SK-N-MC (cell line): ENCODE results near the gene AKAP6.

Source experiments
- DNase-seq: peaks from one replicate; pipeline ENCODE4 v3.0.0-alpha.2; 2011; ENCODE audit warnings: low read depth, low spot score
- H3K27ac ChIP-seq: fragments of 200-600 bp; sonication (generic); 2 replicates; pipeline ENCODE4 v1.5.1; 2016; ENCODE audit warnings: mixed run types
- H3K36me3 ChIP-seq: fragments of 200-600 bp; sonication (generic); 2 replicates; pipeline ENCODE4 v1.6.1; 2017; ENCODE audit warnings: antibody characterized with exemption, low read length, mixed read lengths; ENCODE audit not compliant: insufficient read depth
- H3K4me3 ChIP-seq: fragments of 200-600 bp; sonication (generic); 2 replicates; pipeline ENCODE4 v1.5.1; 2016
- H3K9ac ChIP-seq: fragments of 200-600 bp; sonication (generic); 2 replicates; pipeline ENCODE4 v1.8.0; 2017; ENCODE audit warnings: mixed run types, mixed read lengths; ENCODE audit not compliant: insufficient read length
- H3K9me3 ChIP-seq: fragments of 200-600 bp; sonication (generic); 2 replicates; pipeline ENCODE4 v1.6.1; 2017; ENCODE audit warnings: low read depth, mild to moderate bottlenecking, antibody characterized with exemption, low read length, moderate library complexity, mixed read lengths
- EZH2 ChIP-seq: fragments of 200-600 bp; sonication (generic); IDR thresholded peaks from one replicate; pipeline ENCODE4 v1.6.1; 2017; ENCODE audit warnings: antibody characterized with exemption
- FOXP2 ChIP-seq: optimal IDR thresholded peaks from 2 replicates; pipeline ENCODE3; 2011; ENCODE audit warnings: mild to moderate bottlenecking, moderate library complexity; ENCODE audit not compliant: insufficient read depth; ENCODE audit errors: extremely low read length, control extremely low read depth
- POLR2AphosphoS5 ChIP-seq: IDR thresholded peaks from 2 replicates; pipeline ENCODE4 v1.6.1; 2012; ENCODE audit warnings: mild to moderate bottlenecking, low read depth, low read length, borderline replicate concordance

AKAP6 gene

GRCh38 chr14:32310876-32311275, 18.2 kb upstream of the AKAP6 start:
- TF ChIP-seq FOXP2 = no peak
- TF ChIP-seq EZH2 = no peak
- TF ChIP-seq POLR2AphosphoS5 = no peak

GRCh38 chr14:32311294-32312009, 17.6 kb upstream of the AKAP6 start:
- no peak for DNase-seq

More at GRCh38 chr14:32310876-32311275, 18.2 kb upstream of the AKAP6 start:
- H3K27ac ChIP-seq = no peak overlapping the region
- no peak for DNase-seq
- H3K9me3 ChIP-seq = no peaks in the 10 kb centered on the region
- H3K4me3 ChIP-seq = no peak overlapping the region
- no peaks in the 10 kb centered on the region for H3K36me3 ChIP-seq
- no peak overlapping the region for H3K9ac ChIP-seq

GRCh38 chr14:32312010-32312331, 17.1 kb upstream of the AKAP6 start:
- Histone ChIP-seq H3K36me3 (no peaks in the 10 kb centered on the region), H3K9me3 (no peaks in the 10 kb centered on the region), H3K4me3 (no peak overlapping the region), H3K27ac (no peak overlapping the region), H3K9ac (no peak overlapping the region)
- DNase-seq = no peak
- TF ChIP-seq EZH2 (no peak), FOXP2 (no peak), POLR2AphosphoS5 (no peak)

More at GRCh38 chr14:32311294-32312009, 17.6 kb upstream of the AKAP6 start:
- Histone ChIP-seq H3K9me3 (no peaks in the 10 kb centered on the region), H3K4me3 (no peak overlapping the region), H3K9ac (no peak overlapping the region), H3K27ac (no peak overlapping the region), H3K36me3 (no peaks in the 10 kb centered on the region)
- TF ChIP-seq EZH2 (no peak), FOXP2 (no peak), POLR2AphosphoS5 (no peak)

- TF ChIP-seq POLR2AphosphoS5 (no peak), EZH2 (no peak), FOXP2 (no peak)
- H3K36me3 ChIP-seq = no peaks in the 10 kb centered on the region
- no peak for DNase-seq
- no peak overlapping the region for H3K9ac ChIP-seq
- no peak overlapping the region for H3K4me3 ChIP-seq
- H3K27ac ChIP-seq = no peak overlapping the region
- no peaks in the 10 kb centered on the region for H3K9me3 ChIP-seq
These were observed 15.2 kb upstream of the AKAP6 start for GRCh38 chr14:32313844-32314376.

- H3K9ac ChIP-seq = no peak overlapping the region
- H3K36me3 ChIP-seq = no peaks in the 10 kb centered on the region
- no peak overlapping the region for H3K27ac ChIP-seq
- TF ChIP-seq POLR2AphosphoS5 (no peak), FOXP2 (no peak), EZH2 (no peak)
- no peaks in the 10 kb centered on the region for H3K9me3 ChIP-seq
- no peak for DNase-seq
- no peak overlapping the region for H3K4me3 ChIP-seq
These were observed 10.9 kb upstream of the AKAP6 start for GRCh38 chr14:32318087-32318795.

GRCh38 chr14:32319368-32320049, 9.6 kb upstream of the AKAP6 start:
- no peak overlapping the region for H3K9ac ChIP-seq

GRCh38 chr14:32324601-32325000, 4.5 kb upstream of the AKAP6 start:
- Histone ChIP-seq H3K36me3 (no peaks in the 10 kb centered on the region), H3K27ac (no peak overlapping the region), H3K4me3 (no peak overlapping the region), H3K9me3 (no peaks in the 10 kb centered on the region), H3K9ac (no peak overlapping the region)
- no peak for DNase-seq
- TF ChIP-seq EZH2 (no peak), POLR2AphosphoS5 (no peak), FOXP2 (no peak)

More at GRCh38 chr14:32319368-32320049, 9.6 kb upstream of the AKAP6 start:
- Histone ChIP-seq H3K9me3 (no peaks in the 10 kb centered on the region), H3K27ac (no peak overlapping the region), H3K36me3 (no peaks in the 10 kb centered on the region), H3K4me3 (no peak overlapping the region)
- no peak for TF ChIP-seq EZH2
- no peak for TF ChIP-seq POLR2AphosphoS5
- no peak for TF ChIP-seq FOXP2
- no peak for DNase-seq

GRCh38 chr14:32327255-32327961, 1.7 kb upstream of the AKAP6 start:
- TF ChIP-seq EZH2 (no peak), POLR2AphosphoS5 (no peak), FOXP2 (no peak)
- H3K36me3 ChIP-seq = no peaks in the 10 kb centered on the region
- no peaks in the 10 kb centered on the region for H3K9me3 ChIP-seq
- no peak overlapping the region for H3K4me3 ChIP-seq
- no peak overlapping the region for H3K9ac ChIP-seq
- no peak overlapping the region for H3K27ac ChIP-seq
- no peak for DNase-seq
